Measurements from ENCODE around the gene MAGEA2. TPM values are rescaled to one million over a fixed set of nuclear protein-coding genes. Genes with fewer than 3 reads are reported as not detected.
"Not testable (repeated sequence)": the region's sequence is repeated elsewhere in the genome, so short reads cannot be mapped to it uniquely, and the experiment has no call there.

Gene MAGEA2
- total RNA-seq, 1 donor, result not detected

DNA sequence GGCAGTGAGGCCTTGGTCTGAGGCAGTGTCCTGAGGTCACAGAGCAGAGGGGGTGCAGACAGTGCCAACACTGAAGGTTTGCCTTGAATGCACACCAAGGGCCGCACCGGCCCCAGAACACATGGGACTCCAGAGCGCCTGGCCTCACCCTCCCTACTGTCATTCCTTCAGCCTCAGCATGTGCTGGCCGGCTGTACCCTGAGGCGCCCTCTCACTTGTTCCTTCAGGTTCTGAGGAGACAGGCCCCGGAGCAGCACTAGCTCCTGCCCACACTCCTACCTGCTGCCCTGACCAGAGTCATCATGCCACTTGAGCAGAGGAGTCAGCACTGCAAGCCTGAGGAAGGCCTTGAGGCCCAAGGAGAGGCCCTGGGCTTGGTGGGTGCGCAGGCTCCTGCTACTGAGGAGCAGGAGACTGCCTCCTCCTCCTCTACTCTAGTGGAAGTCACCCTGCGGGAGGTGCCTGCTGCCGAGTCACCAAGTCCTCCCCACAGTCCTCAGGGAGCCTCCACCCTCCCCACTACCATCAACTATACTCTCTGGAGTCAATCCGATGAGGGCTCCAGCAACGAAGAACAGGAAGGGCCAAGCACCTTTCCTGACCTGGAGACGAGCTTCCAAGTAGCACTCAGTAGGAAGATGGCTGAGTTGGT, 17.7 kb downstream of the MAGEA2 start:
- H3K4me3 ChIP-seq (ENCODE audit: low read depth, low read length), result no peak overlapping the region
- no peak for DNase-seq (ENCODE audit: low read depth)
- TF ChIP-seq, protein P1, sequence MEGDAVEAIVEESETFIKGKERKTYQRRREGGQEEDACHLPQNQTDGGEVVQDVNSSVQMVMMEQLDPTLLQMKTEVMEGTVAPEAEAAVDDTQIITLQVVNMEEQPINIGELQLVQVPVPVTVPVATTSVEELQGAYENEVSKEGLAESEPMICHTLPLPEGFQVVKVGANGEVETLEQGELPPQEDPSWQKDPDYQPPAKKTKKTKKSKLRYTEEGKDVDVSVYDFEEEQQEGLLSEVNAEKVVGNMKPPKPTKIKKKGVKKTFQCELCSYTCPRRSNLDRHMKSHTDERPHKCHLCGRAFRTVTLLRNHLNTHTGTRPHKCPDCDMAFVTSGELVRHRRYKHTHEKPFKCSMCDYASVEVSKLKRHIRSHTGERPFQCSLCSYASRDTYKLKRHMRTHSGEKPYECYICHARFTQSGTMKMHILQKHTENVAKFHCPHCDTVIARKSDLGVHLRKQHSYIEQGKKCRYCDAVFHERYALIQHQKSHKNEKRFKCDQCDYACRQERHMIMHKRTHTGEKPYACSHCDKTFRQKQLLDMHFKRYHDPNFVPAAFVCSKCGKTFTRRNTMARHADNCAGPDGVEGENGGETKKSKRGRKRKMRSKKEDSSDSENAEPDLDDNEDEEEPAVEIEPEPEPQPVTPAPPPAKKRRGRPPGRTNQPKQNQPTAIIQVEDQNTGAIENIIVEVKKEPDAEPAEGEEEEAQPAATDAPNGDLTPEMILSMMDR (IDR thresholded peaks at IDR 0.05; ENCODE audit: insufficient read depth, low read length), result no peak

DNA sequence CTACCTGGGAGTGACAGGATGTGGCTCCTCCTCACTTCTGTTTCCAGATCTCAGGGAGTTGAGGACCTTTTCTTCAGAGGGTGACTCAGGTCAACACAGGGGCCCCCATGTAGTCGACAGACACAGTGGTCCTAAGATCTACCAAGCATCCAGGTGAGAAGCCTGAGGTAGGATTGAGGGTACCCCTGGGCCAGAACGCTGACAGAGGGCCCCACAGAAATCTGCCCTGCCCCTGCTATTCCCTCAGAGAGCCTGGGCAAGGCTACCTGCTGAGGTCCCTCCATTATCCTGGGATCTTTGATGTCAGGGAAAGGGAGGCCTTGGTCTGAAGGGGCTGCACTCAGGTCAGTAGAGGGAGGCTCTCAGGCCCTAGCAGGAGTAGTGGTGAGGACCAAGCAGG, 18.5 kb downstream of the MAGEA2 start:
- TF ChIP-seq, protein P1 (IDR thresholded peaks at IDR 0.05; ENCODE audit: insufficient read depth, low read length), result no peak
- DNase-seq (ENCODE audit: low read depth), result no peak
- H3K4me3 ChIP-seq (ENCODE audit: low read depth, low read length), result no peak overlapping the region

DNA sequence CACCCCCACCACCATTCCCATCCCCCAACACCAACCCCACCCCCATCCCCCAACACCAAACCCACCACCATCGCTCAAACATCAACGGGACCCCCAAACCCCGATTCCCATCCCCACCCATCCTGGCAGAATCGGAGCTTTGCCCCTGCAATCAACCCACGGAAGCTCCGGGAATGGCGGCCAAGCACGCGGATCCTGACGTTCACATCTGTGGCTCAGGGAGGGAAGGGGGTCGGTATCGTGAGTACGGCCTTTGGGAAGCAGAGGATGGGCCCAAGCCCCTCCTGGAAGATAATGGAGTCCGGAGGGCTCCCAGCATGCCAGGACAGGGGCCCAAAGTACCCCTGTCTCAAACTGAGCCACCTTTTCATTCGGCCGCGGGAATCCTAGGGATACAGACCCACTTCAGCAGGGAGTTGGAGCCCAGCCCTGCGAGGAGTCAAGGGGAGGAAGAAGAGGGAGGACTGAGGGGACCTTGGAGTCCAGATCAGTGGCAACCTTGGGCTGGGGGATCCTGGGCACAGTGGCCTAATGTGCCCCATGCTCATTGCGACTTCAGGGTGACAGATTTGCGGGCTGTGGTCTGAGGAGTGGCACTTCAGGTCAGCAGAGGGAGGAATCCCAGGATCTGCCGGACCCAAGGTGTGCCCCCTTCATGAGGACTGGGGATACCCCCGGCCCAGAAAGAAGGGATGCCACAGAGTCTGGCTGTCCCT, 19.3 kb downstream of the MAGEA2 start:
- H3K4me3 ChIP-seq (ENCODE audit: low read depth, low read length); DNase-seq (ENCODE audit: low read depth): not testable (repeated sequence)

DNA sequence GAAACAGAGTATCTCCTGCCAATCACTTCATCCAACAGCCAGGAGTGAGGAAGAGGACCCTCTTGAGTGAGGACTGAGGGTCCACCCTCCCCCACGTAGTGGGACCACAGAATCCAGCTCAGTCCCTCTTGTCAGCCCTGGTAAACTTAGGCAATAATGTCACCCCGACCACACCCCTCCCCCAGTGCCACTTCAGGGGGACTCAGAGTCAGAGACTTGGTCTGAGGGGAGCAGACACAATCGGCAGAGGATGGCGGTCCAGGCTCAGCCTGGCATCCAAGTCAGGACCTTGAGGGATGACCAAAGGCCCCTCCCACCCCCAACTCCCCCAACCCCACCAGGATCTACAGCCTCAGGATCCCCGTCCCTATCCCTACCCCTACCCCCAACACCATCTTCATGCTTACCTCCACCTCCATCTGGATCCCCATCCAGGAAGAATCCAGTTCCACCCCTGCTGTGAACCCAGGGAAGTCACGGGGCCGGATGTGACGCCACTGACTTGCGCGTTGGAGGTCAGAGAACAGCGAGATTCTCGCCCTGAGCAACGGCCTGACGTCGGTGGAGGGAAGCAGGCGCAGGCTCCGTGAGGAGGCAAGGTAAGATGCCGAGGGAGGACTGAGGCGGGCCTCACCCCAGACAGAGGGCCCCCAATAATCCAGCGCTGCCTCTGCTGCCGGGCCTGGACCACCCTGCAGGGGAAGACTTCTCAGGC, 20.2 kb downstream of the MAGEA2 start, which contains the start of the genes CSAG1 and MAGEA12:
Gene CSAG1 (minus strand): TSS at position 461 of the 715 bp plus-strand sequence. CDS start 1,261 bp downstream, outside the sequence.
Gene MAGEA12 (plus strand): TSS at position 497 of the 715 bp plus-strand sequence. CDS start 2,405 bp downstream, outside the sequence.
- no peak for DNase-seq (ENCODE audit: low read depth)
- TF ChIP-seq, protein P1 (IDR thresholded peaks at IDR 0.05; ENCODE audit: insufficient read depth, low read length), result no peak

DNA sequence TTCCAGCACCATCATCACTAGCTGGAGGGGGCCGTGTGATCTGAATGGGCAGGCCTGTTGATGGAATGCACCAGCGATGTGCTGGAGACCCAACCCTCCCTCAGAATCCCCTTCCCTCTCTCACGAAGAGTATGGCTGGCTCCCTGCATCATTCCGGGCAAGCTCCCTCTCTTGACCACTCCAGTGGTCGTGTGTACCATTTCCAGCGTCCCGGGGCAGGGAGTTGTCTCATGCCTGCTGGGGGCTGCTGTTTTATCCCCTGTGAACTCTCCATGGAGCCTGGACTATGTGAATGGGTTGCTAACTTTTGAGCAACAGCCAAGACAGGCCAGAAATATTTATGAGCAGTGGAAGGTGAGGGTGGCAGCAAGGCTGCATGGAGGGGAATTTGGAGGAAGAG, 28.2 kb downstream of the MAGEA2 start:
- no peak overlapping the region for H3K4me3 ChIP-seq (ENCODE audit: low read depth, low read length)
- TF ChIP-seq, protein P1 (IDR thresholded peaks at IDR 0.05; ENCODE audit: insufficient read depth, low read length), result no peak
- no peak for DNase-seq (ENCODE audit: low read depth)

More for the DNA sequence above, 20.2 kb downstream of the MAGEA2 start, which contains the start of the genes CSAG1 and MAGEA12:
- no peak within 1 kb of the TSS for H3K4me3 ChIP-seq (ENCODE audit: low read depth, low read length)

DNA sequence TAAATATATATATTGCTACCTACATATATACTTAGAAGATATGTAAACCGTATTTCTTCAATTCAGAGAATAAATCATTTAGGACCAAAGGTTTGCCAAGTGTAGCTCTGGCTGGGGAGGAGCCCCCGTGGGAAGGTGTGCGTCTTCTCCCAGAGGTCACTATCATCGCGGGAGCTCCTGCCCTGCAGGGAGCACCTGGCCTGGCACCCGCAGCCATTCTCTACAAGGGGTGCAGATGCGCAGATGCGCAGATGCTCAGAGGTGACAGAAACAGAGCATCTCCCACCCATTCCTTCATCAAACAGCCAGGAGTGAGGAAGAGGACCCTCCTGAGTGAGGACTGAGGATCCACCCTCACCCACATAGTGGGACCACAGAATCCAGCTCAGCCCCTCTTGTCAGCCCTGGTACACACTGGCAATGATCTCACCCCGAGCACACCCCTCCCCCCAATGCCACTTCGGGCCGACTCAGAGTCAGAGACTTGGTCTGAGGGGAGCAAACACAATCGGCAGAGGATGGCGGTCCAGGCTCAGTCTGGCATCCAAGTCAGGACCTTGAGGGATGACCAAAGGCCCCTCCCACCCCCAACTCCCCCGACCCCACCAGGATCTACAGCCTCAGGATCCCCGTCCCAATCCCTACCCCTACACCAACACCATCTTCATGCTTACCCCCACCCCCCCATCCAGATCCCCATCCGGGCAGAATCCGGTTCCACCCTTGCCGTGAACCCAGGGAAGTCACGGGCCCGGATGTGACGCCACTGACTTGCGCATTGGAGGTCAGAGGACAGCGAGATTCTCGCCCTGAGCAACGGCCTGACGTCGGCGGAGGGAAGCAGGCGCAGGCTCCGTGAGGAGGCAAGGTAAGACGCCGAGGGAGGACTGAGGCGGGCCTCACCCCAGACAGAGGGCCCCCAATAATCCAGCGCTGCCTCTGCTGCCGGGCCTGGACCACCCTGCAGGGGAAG, 39.5 kb downstream of the MAGEA2 start, which contains the start of gene MAGEA2B:
Gene MAGEA2B (plus strand): TSS at position 814 of the 973 bp plus-strand sequence. CDS start 2,479 bp downstream, outside the sequence.
- H3K4me3 ChIP-seq (ENCODE audit: low read depth, low read length); DNase-seq (ENCODE audit: low read depth): not testable (repeated sequence)

DNA sequence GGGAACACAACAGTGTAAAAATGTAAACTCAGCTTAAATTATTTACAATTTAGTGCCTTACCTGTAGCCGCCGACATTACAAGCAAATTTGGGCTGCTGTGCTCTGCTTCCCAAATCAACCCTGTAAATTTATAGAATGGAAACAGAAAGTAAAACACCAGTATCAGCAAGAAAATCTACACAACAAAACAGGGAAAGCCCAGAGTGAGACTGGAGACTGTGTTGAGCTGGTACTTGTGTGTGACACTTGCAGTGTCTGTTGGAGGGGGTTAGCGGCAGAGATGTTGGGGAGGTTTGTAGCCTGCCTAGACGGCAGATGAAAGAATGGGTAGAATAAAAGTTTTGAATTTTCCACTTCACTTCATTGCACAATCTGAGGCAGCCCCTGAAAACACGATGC, 40.4 kb downstream of the MAGEA2 start:
- not testable (repeated sequence) for H3K4me3 ChIP-seq (ENCODE audit: low read depth, low read length); DNase-seq (ENCODE audit: low read depth)

DNA sequence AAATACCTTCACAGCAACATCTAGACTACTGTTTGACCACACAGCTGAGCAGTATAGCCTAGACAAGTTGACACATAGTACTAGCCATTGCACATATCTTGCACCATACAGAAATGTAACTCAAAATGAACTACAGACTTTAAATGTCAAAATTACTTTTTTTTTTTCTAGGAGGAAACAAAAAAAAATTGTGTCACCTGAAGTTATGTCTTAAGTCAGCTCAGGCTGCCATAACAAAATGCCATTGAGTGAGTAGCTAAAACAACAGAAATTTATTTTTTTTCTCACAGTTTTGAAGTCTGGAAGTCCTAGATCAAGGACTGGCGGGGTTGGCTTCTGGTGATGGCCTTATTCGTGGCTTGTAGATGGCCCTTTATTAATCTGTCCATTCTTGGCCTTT, 44.5 kb downstream of the MAGEA2 start, which contains the start of gene CSAG2:
Gene CSAG2 (minus strand): TSS at position 101 of the 400 bp plus-strand sequence. CDS start 161 bp downstream, outside the sequence.
- DNase-seq (ENCODE audit: low read depth); H3K4me3 ChIP-seq (ENCODE audit: low read depth, low read length): not testable (repeated sequence)

DNA sequence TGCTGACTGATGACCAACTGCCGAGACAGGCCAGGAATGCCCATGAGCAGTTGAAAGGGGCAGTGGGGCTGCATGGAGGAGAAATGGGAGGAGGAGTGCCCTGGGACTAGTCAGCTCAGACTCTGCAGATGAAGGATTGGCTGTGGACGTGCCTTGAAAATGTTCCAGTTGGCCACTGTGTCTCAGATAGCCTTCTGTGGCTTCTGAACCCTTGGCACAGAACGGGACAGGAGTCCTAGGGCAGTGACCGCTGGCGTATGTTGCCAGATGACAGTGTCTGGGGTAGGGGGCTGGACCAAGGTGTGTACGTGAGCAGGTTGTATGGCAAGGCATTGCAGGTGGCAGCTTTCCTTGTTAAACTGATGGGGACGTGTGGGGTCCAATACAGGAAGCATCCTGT, 47.1 kb downstream of the MAGEA2 start:
- H3K4me3 ChIP-seq (ENCODE audit: low read depth, low read length); DNase-seq (ENCODE audit: low read depth): not testable (repeated sequence)

DNA sequence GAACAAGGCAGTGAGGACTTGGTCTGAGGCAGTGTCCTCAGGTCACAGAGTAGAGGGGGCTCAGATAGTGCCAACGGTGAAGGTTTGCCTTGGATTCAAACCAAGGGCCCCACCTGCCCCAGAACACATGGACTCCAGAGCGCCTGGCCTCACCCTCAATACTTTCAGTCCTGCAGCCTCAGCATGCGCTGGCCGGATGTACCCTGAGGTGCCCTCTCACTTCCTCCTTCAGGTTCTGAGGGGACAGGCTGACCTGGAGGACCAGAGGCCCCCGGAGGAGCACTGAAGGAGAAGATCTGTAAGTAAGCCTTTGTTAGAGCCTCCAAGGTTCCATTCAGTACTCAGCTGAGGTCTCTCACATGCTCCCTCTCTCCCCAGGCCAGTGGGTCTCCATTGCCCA, 53.3 kb downstream of the MAGEA2 start:
- not testable (repeated sequence) for H3K4me3 ChIP-seq (ENCODE audit: low read depth, low read length); DNase-seq (ENCODE audit: low read depth)

All from fibroblast of the aortic adventitia (primary cell).